ENCODE results near the gene GABRA1. TPM values are rescaled to one million over a fixed set of nuclear protein-coding genes. Genes with fewer than 3 reads are reported as not detected.

GABRA1 gene
- total RNA-seq, 1 donor from 2014 or later = 0.19 TPM

GRCh38 chr5:161865510-161865909 is 17.6 kb downstream of the GABRA1 start:
- Mint-ChIP-seq H3K27me3 (no peaks in the 10 kb centered on the region), H3K27ac (no peak overlapping the region), H3K4me1 (ENCODE audit: low read depth) (no peaks in the 10 kb centered on the region), H3K9me3 (ENCODE audit: low read depth) (no peaks in the 10 kb centered on the region), H3K4me3 (ENCODE audit: low read depth) (no peak overlapping the region), H3K36me3 (ENCODE audit: insufficient read depth) (no peaks in the 10 kb centered on the region)
- no peak for DNase-seq (ENCODE audit: low spot score, unreplicated experiment)
- TF ChIP-seq CTCF (IDR thresholded peaks at IDR 0.05; ENCODE audit: unreplicated experiment) = no peak

GRCh38 chr5:161889971-161890370 is 42.1 kb downstream of the GABRA1 start:
- no peaks in the 10 kb centered on the region for H3K9me3 Mint-ChIP-seq (ENCODE audit: low read depth)

DNA sequence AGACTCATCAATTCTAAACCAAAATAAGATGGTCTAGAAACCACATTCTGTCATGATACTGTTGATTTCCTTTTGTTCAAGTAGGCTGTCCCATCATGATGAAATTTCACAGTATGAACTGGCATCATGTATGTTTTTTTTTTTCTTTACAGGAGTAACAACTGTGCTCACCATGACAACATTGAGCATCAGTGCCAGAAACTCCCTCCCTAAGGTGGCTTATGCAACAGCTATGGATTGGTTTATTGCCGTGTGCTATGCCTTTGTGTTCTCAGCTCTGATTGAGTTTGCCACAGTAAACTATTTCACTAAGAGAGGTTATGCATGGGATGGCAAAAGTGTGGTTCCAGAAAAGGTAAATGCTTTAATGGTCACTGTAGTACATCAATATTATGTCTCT is 47.6 kb downstream of the GABRA1 start:
- no peak overlapping the region for H3K4me3 Mint-ChIP-seq (ENCODE audit: low read depth)
- no peak for TF ChIP-seq CTCF (IDR thresholded peaks at IDR 0.05; ENCODE audit: unreplicated experiment)
- H3K27ac Mint-ChIP-seq = no peak overlapping the region
- peaks cover 7% of the 10 kb centered on the region for H3K4me1 Mint-ChIP-seq (ENCODE audit: low read depth)
- H3K36me3 Mint-ChIP-seq (ENCODE audit: insufficient read depth) = no peaks in the 10 kb centered on the region
- DNase-seq (ENCODE audit: low spot score, unreplicated experiment) = no peak
- no peaks in the 10 kb centered on the region for H3K27me3 Mint-ChIP-seq
- no peaks in the 10 kb centered on the region for H3K9me3 Mint-ChIP-seq (ENCODE audit: low read depth)

More at GRCh38 chr5:161889971-161890370, 42.1 kb downstream of the GABRA1 start:
- no peaks in the 10 kb centered on the region for H3K27me3 Mint-ChIP-seq
- no peak for DNase-seq (ENCODE audit: low spot score, unreplicated experiment)
- no peaks in the 10 kb centered on the region for H3K36me3 Mint-ChIP-seq (ENCODE audit: insufficient read depth)
- no peak overlapping the region for H3K4me3 Mint-ChIP-seq (ENCODE audit: low read depth)
- TF ChIP-seq CTCF (IDR thresholded peaks at IDR 0.05; ENCODE audit: unreplicated experiment) = no peak
- H3K27ac Mint-ChIP-seq = no peak overlapping the region
- H3K4me1 Mint-ChIP-seq (ENCODE audit: low read depth) = no peaks in the 10 kb centered on the region

GRCh38 chr5:161897033-161897432 is 49.1 kb downstream of the GABRA1 start:
- H3K27me3 Mint-ChIP-seq = no peaks in the 10 kb centered on the region
- H3K4me3 Mint-ChIP-seq (ENCODE audit: low read depth) = no peak overlapping the region
- no peak for DNase-seq (ENCODE audit: low spot score, unreplicated experiment)
- peaks cover 7% of the 10 kb centered on the region for H3K4me1 Mint-ChIP-seq (ENCODE audit: low read depth)
- H3K36me3 Mint-ChIP-seq (ENCODE audit: insufficient read depth) = no peaks in the 10 kb centered on the region
- H3K27ac Mint-ChIP-seq = no peak overlapping the region
- no peak for TF ChIP-seq CTCF (IDR thresholded peaks at IDR 0.05; ENCODE audit: unreplicated experiment)
- no peaks in the 10 kb centered on the region for H3K9me3 Mint-ChIP-seq (ENCODE audit: low read depth)

GRCh38 chr5:161899590-161899989 is 51.7 kb downstream of the GABRA1 start:
- peaks cover 9% of the 10 kb centered on the region for H3K9me3 Mint-ChIP-seq (ENCODE audit: low read depth)
- no peak overlapping the region for H3K27ac Mint-ChIP-seq
- no peak overlapping the region for H3K4me3 Mint-ChIP-seq (ENCODE audit: low read depth)
- no peak for TF ChIP-seq CTCF (IDR thresholded peaks at IDR 0.05; ENCODE audit: unreplicated experiment)
- DNase-seq (ENCODE audit: low spot score, unreplicated experiment) = no peak
- H3K27me3 Mint-ChIP-seq = no peaks in the 10 kb centered on the region
- peaks cover 7% of the 10 kb centered on the region for H3K4me1 Mint-ChIP-seq (ENCODE audit: low read depth)
- H3K36me3 Mint-ChIP-seq (ENCODE audit: insufficient read depth) = no peaks in the 10 kb centered on the region
